Measurements from ENCODE around the gene CIB4. TPM values are rescaled to one million over a fixed set of nuclear protein-coding genes. Genes with fewer than 3 reads are reported as not detected.
A peak's percentile ranks its signal among the peaks of the same experiment; 100 is the strongest.

The CIB4 gene
- total RNA-seq, 1 experiment from 2014 or later = not detected

- Mint-ChIP-seq H3K9me3 (no peaks in the 10 kb centered on the region), H3K4me1 (peaks cover 30% of the 10 kb centered on the region), H3K36me3 (no peaks in the 10 kb centered on the region), H3K27me3 (ENCODE audit: low read depth) (peaks cover 11% of the 10 kb centered on the region), H3K4me3 (no peak overlapping the region), H3K27ac (no peak overlapping the region)
- DNase-seq (ENCODE audit: low spot score) = no peak
- CTCF ChIA-PET = interaction anchor here (0.6 to 1.1 kb wide), 1 partner anchor 8 kb away, joined by 3 read pairs; no protein-coding TSS in a partner anchor
- no peak for ATAC-seq
- POLR2A ChIA-PET = no interaction called here
- TF ChIP-seq TEAD4 (CRISPR knock-in tag; IDR thresholded peaks at IDR 0.05) = no peak
- no peak for TF ChIP-seq AR (CRISPR knock-in tag; IDR thresholded peaks at IDR 0.05)
- TF ChIP-seq KAT7 (CRISPR knock-in tag; IDR thresholded peaks at IDR 0.05; ENCODE audit: borderline replicate concordance) = no peak
Observed at GRCh38 chr2:26569216-26570082, 71.7 kb downstream of the CIB4 start.

GRCh38 chr2:26568076-26568890, 72.9 kb downstream of the CIB4 start:
- no peak for DNase-seq (ENCODE audit: low spot score)
- Mint-ChIP-seq H3K9me3 (no peaks in the 10 kb centered on the region), H3K4me1 (peaks cover 30% of the 10 kb centered on the region), H3K36me3 (no peaks in the 10 kb centered on the region), H3K27me3 (ENCODE audit: low read depth) (peaks cover 14% of the 10 kb centered on the region), H3K4me3 (no peak overlapping the region), H3K27ac (peak overlapping the region; percentile 34; the same call in 1 of the 2 replicates)
- CTCF ChIA-PET = interaction anchor here (0.9 to 1.1 kb wide), 3 partner anchors 9 to 47 kb away, joined by 3 read pairs; no protein-coding TSS in a partner anchor
- POLR2A ChIA-PET = no interaction called here
- ATAC-seq = no peak
- TF ChIP-seq ZBTB21 (CRISPR knock-in tag; IDR thresholded peaks at IDR 0.05; ENCODE audit: borderline replicate concordance) = no peak

GRCh38 chr2:26567534-26567933, 73.6 kb downstream of the CIB4 start:
- peak; percentile 49 for ATAC-seq

More at GRCh38 chr2:26567534-26567933, 73.6 kb downstream of the CIB4 start:
- no peak for TF ChIP-seq USF1 (CRISPR knock-in tag; IDR thresholded peaks at IDR 0.05)
- TF ChIP-seq ERG (CRISPR knock-in tag; IDR thresholded peaks at IDR 0.05) = no peak
- no peak for TF ChIP-seq PRDM15 (CRISPR knock-in tag; IDR thresholded peaks at IDR 0.05)
- no peak for TF ChIP-seq ZNF532 (CRISPR knock-in tag; IDR thresholded peaks at IDR 0.05; ENCODE audit: borderline replicate concordance)
- no peak for TF ChIP-seq GABPB1 (CRISPR knock-in tag; IDR thresholded peaks at IDR 0.05)
- TF ChIP-seq ZNF423 (CRISPR knock-in tag; IDR thresholded peaks at IDR 0.05) = peak; percentile 61
- TF ChIP-seq MAX (CRISPR knock-in tag; IDR thresholded peaks at IDR 0.05) = no peak
- TF ChIP-seq ATF2 (CRISPR knock-in tag; IDR thresholded peaks at IDR 0.05; ENCODE audit: borderline replicate concordance, low read depth) = no peak
- TF ChIP-seq PRRX2 (CRISPR knock-in tag; IDR thresholded peaks at IDR 0.05) = no peak
- H3K36me3 Mint-ChIP-seq = no peaks in the 10 kb centered on the region
- ChIA-PET POLR2A (no interaction called here), CTCF (interaction anchor here (0.9 to 1.0 kb wide), 2 partner anchors 10 to 47 kb away, joined by 3 read pairs; no protein-coding TSS in a partner anchor)
- H3K4me3 Mint-ChIP-seq = no peak overlapping the region
- no peak for DNase-seq (ENCODE audit: low spot score)
- peaks cover 22% of the 10 kb centered on the region for H3K27me3 Mint-ChIP-seq (ENCODE audit: low read depth)
- H3K4me1 Mint-ChIP-seq = peaks cover 30% of the 10 kb centered on the region
- H3K27ac Mint-ChIP-seq = no peak overlapping the region
- no peaks in the 10 kb centered on the region for H3K9me3 Mint-ChIP-seq

Measured in WTC11 (cell line).